ENCODE results near the gene ANKS1A. TPM values are rescaled to one million over a fixed set of nuclear protein-coding genes. Genes with fewer than 3 reads are reported as not detected.

The ANKS1A gene
- total RNA-seq, 1 experiment from 2014 or later = 26.5 TPM

GRCh38 chr6:34859951-34860350, 29.1 kb upstream of the ANKS1A start:
- Histone ChIP-seq H3K9ac (ENCODE audit: extremely low read depth, insufficient read length, low read length) (no peak overlapping the region), H3K27ac (ENCODE audit: insufficient read length, low read depth, low read length) (no peak overlapping the region), H4K8ac (replicated peaks; ENCODE audit: insufficient read length, low read depth, low read length) (no peak overlapping the region), H2BK12ac (ENCODE audit: insufficient read length, low read depth, low read length) (no peak overlapping the region), H3K4me2 (ENCODE audit: insufficient read depth, insufficient read length, low read length) (no peak overlapping the region), H4K20me1 (ENCODE audit: control insufficient read depth, insufficient read depth, insufficient read length) (no peaks in the 10 kb centered on the region), H3K56ac (ENCODE audit: insufficient read length, low read depth, low read length) (no peak overlapping the region), H3K23me2 (ENCODE audit: insufficient read length, low read depth, low read length, poor library complexity, severe bottlenecking) (no peaks in the 10 kb centered on the region), H3K9me3 (ENCODE audit: control insufficient read depth, low read depth, low read length) (no peaks in the 10 kb centered on the region), H4K5ac (ENCODE audit: insufficient read length, low read depth, low read length) (no peak overlapping the region), H2AFZ (ENCODE audit: low read length) (no peak overlapping the region), H3K79me2 (ENCODE audit: insufficient read depth, low read length) (no peaks in the 10 kb centered on the region), H3K18ac (ENCODE audit: insufficient read length, low read depth, low read length) (no peak overlapping the region), H2AK5ac (ENCODE audit: insufficient read length, low read length) (no peak overlapping the region), H2BK5ac (ENCODE audit: insufficient read length, low read length) (no peak overlapping the region), H4K91ac (ENCODE audit: insufficient read length, low read depth, low read length) (no peak overlapping the region), H3K79me1 (ENCODE audit: insufficient read depth, low read depth, low read length, poor library complexity, severe bottlenecking) (no peaks in the 10 kb centered on the region), H2BK20ac (ENCODE audit: low read depth, low read length, poor library complexity, severe bottlenecking) (no peak overlapping the region), H2BK120ac (ENCODE audit: low read depth, low read length, poor library complexity, severe bottlenecking) (no peak overlapping the region), H3K23ac (ENCODE audit: insufficient read length, low read depth, low read length) (no peak overlapping the region), H3K4me1 (ENCODE audit: insufficient read depth, low read length) (no peaks in the 10 kb centered on the region), H3K4ac (ENCODE audit: low read depth, low read length) (no peak overlapping the region), H3K27me3 (ENCODE audit: insufficient read depth, low read length) (no peaks in the 10 kb centered on the region), H3T11ph (ENCODE audit: low read length) (no peak overlapping the region), H2BK15ac (ENCODE audit: low read depth, low read length) (no peak overlapping the region), H3K14ac (ENCODE audit: insufficient read depth, low read length) (no peak overlapping the region)
- no peaks in the 10 kb centered on the region for H3K9me3 Mint-ChIP-seq
- peaks cover 25 to 68% (median 65%) of the 10 kb centered on the region in 3 experiments; a peak in 6 of 7 replicates for H3K36me3 Mint-ChIP-seq (ENCODE audit: insufficient read depth in 1 of 3, low read depth in 3 of 3)
- no peak overlapping the region for H3K27ac Mint-ChIP-seq
- H3K4me1 Mint-ChIP-seq = no peaks in the 10 kb centered on the region
- no peak for TF ChIP-seq CTCF (conservative IDR thresholded peaks at IDR 0.05)
- no peak for DNase-seq
- no peaks in the 10 kb centered on the region for H3K27me3 Mint-ChIP-seq (ENCODE audit: low read depth)
- H3K4me3 Mint-ChIP-seq = no peak overlapping the region
- no CpG with 5 or more reads among the region's 4 CpGs for WGBS (ENCODE audit: extremely low coverage, insufficient read length, low lambda C conversion rate)

Data from H9 (cell line).